Activated CD4-positive, alpha-beta T cell treated with anti-CD3 and anti-CD28 coated beads for 4 hours (primary cell): ENCODE results near the gene TBCK.

ENCODE experiments used
- DNase-seq, 2 donors: peaks; one replicate each; pipeline ENCODE4 v3.0.0-alpha.2; 2020

Gene TBCK

GRCh38 chr4:106109929-106110328 lies 206.1 kb downstream of the TBCK start:
- no peak for DNase-seq

GRCh38 chr4:106105697-106106096 lies 210.3 kb downstream of the TBCK start:
- no peak for DNase-seq

GRCh38 chr4:106104276-106104675 lies 211.7 kb downstream of the TBCK start:
- no peak for DNase-seq

- DNase-seq = no peak
Measured at GRCh38 chr4:106096454-106096853, 219.6 kb downstream of the TBCK start.

- no peak for DNase-seq
Measured at GRCh38 chr4:106095408-106095807, 220.6 kb downstream of the TBCK start.

- no peak for DNase-seq
Measured at GRCh38 chr4:106092361-106093040, 223.5 kb downstream of the TBCK start.

GRCh38 chr4:106090826-106091225 lies 225.2 kb downstream of the TBCK start:
- no peak for DNase-seq

GRCh38 chr4:106083065-106083464 lies 232.9 kb downstream of the TBCK start:
- DNase-seq = no peak

- DNase-seq = no peak
Measured at GRCh38 chr4:106080376-106080775, 235.6 kb downstream of the TBCK start.

- no peak for DNase-seq
Measured at GRCh38 chr4:106079616-106080015, 236.4 kb downstream of the TBCK start.

- no peak for DNase-seq
Measured at GRCh38 chr4:106065018-106065417, 251.0 kb downstream of the TBCK start.

GRCh38 chr4:106063009-106063408 lies 253.0 kb downstream of the TBCK start:
- DNase-seq = no peak

GRCh38 chr4:106062452-106062875 lies 253.5 kb downstream of the TBCK start:
- no peak for DNase-seq

GRCh38 chr4:106058921-106059320 lies 257.1 kb downstream of the TBCK start:
- no peak for DNase-seq

- DNase-seq = no peak
Measured at GRCh38 chr4:106056914-106057313, 259.1 kb downstream of the TBCK start.

GRCh38 chr4:106051514-106051913 lies 264.5 kb downstream of the TBCK start:
- no peak for DNase-seq

GRCh38 chr4:106049490-106049889 lies 266.5 kb downstream of the TBCK start:
- no peak for DNase-seq

GRCh38 chr4:106048250-106048971 lies 267.6 kb downstream of the TBCK start:
- no peak for DNase-seq

GRCh38 chr4:106046083-106046482 lies 269.9 kb downstream of the TBCK start:
- no peak for DNase-seq

- DNase-seq = no peak
Measured at GRCh38 chr4:106041294-106042002, 274.6 kb downstream of the TBCK start.

GRCh38 chr4:106039796-106040195 lies 276.2 kb downstream of the TBCK start:
- no peak for DNase-seq

GRCh38 chr4:106038908-106039307 lies 277.1 kb downstream of the TBCK start:
- DNase-seq = no peak

GRCh38 chr4:106038012-106038411 lies 278.0 kb downstream of the TBCK start:
- DNase-seq = no peak

- DNase-seq = no peak
Measured at GRCh38 chr4:106036848-106037247, 279.2 kb downstream of the TBCK start.
